NCI-H2196 treated with DMSO at 0.1 percent for 48 hours (cell line): ENCODE results near the gene SAMD3.
"Not testable (repeated sequence)": the region's sequence is repeated elsewhere in the genome, so short reads cannot be mapped to it uniquely, and the experiment has no call there.

Experiments
- DNase-seq: peaks from one replicate; lab custom pipeline; 2025; ENCODE audit not compliant: unreplicated experiment; lab: John Stamatoyannopoulos, UW

The SAMD3 gene

GRCh38 chr6:130222775-130223174, at the start of gene SAMD3:
Gene SAMD3, minus strand, starts transcription at chr6:130222951. Its CDS starts 7,678 bp downstream, at chr6:130215273.
- no peak for DNase-seq

- no peak for DNase-seq
Measured at GRCh38 chr6:130269969-130270635, 47.4 kb upstream of the SAMD3 start.

- not testable (repeated sequence) for DNase-seq
Measured at GRCh38 chr6:130265553-130265952, 42.8 kb upstream of the SAMD3 start.

- no peak for DNase-seq
Measured at GRCh38 chr6:130262008-130262407, 39.3 kb upstream of the SAMD3 start.

GRCh38 chr6:130261558-130261957, 38.8 kb upstream of the SAMD3 start:
- not testable (repeated sequence) for DNase-seq

- not testable (repeated sequence) for DNase-seq
Measured at GRCh38 chr6:130260614-130261241, 38.0 kb upstream of the SAMD3 start.

GRCh38 chr6:130260050-130260462, 37.3 kb upstream of the SAMD3 start:
- DNase-seq = not testable (repeated sequence)

GRCh38 chr6:130259557-130259956, 36.8 kb upstream of the SAMD3 start:
- DNase-seq = no peak

GRCh38 chr6:130259140-130259539, 36.4 kb upstream of the SAMD3 start:
- DNase-seq = no peak

- DNase-seq = no peak
Measured at GRCh38 chr6:130252527-130253237, 29.9 kb upstream of the SAMD3 start.

GRCh38 chr6:130245267-130245666, 22.5 kb upstream of the SAMD3 start:
- DNase-seq = no peak

- no peak for DNase-seq
Measured at GRCh38 chr6:130244728-130245127, 22.0 kb upstream of the SAMD3 start.

GRCh38 chr6:130240232-130240631, 17.5 kb upstream of the SAMD3 start:
- no peak for DNase-seq

- DNase-seq = no peak
Measured at GRCh38 chr6:130239755-130240154, 17.0 kb upstream of the SAMD3 start.

GRCh38 chr6:130233330-130233729, 10.6 kb upstream of the SAMD3 start:
- no peak for DNase-seq

GRCh38 chr6:130230531-130230930, 7.8 kb upstream of the SAMD3 start:
- not testable (repeated sequence) for DNase-seq

GRCh38 chr6:130229645-130230044, 6.9 kb upstream of the SAMD3 start:
- DNase-seq = no peak

GRCh38 chr6:130223508-130223907, 757 bp upstream of the SAMD3 start:
- no peak for DNase-seq

GRCh38 chr6:130218134-130218533, 4.6 kb downstream of the SAMD3 start:
- DNase-seq = no peak

GRCh38 chr6:130216620-130217019, 6.1 kb downstream of the SAMD3 start:
- DNase-seq = no peak

- no peak for DNase-seq
Measured at GRCh38 chr6:130215526-130215925, 7.2 kb downstream of the SAMD3 start.
